ENCODE data around the gene NCR2.

Gene NCR2

DNA sequence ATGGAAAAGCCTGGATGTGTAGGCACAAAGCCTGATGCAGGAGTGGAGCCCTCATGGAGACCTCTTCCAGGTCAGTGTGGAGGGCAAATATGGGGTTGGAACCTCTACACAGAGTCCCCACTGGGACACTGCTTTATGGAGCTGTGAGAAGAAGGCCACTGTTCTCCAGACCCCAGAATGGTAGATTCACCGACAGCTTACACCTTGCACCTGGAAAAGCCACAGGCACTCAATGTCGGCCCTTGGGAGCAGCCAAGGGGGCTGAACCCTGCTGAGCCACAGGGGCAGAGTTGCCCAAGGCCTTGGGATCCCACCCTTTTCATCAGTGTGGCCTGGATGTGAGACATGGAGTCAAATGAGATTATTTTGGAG, 24.9 kb downstream of the NCR2 start:
- no peak for DNase-seq

DNA sequence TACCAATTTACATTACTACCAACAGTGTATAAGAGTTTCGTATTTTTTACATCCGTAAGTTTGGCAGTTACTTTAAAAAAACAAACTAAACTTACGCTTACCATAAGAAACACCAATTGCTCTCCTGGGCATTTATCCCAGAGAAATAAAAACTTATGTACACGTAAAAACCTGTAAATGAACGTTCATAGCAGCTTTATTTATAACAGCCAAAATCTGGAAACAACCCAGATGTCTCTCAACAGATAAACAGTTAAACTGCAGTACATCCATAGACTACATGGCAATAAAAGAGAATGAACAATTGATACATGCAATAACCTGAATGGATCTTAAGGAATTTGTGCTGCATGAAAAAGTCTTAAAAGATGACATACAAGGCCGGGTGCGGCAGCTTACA, 30.7 kb downstream of the NCR2 start:
- DNase-seq, result no peak

DNA sequence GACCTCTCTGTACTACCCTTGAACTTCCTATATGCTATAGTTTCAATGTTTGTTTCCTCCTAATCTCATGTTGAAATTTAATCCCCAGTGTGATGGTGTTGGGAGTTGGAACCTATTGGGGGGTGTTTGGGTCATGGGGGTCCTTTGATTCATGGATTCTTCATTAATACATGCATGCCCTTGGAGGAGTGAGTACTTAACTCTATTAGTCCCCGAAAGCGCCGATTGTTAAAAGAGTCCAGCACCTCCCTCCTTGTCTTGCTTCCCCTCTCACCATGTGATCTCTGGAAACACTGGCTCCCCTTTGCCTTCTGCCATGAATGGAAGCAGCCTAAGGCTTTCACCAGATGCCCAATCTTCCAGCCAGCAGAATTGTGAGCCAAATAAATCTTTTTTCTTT, 31.7 kb downstream of the NCR2 start:
- DNase-seq, result no peak

- DNase-seq, result no peak
Measured at GRCh38 chr6:41367700-41368099, 32.3 kb downstream of the NCR2 start.

DNA sequence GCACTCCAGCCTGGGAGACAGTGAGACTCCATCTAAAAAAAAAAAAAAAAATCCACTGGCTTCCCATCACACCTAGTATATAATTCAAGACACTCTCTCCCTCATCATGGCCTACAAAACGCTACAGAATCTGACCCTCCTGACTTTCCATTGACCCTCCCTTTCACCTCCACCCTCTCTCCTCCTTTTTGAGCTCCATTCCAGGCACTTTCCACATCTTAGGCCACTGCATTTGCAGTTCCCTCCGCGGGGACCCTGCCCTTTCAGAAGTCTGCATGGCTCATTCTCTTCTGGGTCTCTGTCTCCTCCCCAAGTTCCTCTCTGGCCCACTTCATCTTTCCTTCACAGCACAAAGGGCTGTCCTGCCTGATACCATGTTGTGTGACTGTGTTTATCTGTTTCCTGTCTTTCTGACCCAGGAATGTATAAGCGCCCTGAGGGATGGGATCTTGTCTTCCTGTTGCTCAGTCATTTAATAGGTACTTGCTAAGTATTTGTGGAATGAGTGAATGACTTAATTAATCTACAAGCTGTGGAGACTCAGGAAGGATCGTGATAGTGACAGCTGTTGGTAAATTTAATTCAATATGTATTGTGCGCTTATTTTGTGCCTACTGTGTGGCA, 35.2 kb downstream of the NCR2 start:
- DNase-seq, result no peak

- DNase-seq, result no peak
Measured at GRCh38 chr6:41371461-41371991, 36.1 kb downstream of the NCR2 start.

- DNase-seq, result no peak
Measured at GRCh38 chr6:41371992-41372831, 36.8 kb downstream of the NCR2 start.

DNA sequence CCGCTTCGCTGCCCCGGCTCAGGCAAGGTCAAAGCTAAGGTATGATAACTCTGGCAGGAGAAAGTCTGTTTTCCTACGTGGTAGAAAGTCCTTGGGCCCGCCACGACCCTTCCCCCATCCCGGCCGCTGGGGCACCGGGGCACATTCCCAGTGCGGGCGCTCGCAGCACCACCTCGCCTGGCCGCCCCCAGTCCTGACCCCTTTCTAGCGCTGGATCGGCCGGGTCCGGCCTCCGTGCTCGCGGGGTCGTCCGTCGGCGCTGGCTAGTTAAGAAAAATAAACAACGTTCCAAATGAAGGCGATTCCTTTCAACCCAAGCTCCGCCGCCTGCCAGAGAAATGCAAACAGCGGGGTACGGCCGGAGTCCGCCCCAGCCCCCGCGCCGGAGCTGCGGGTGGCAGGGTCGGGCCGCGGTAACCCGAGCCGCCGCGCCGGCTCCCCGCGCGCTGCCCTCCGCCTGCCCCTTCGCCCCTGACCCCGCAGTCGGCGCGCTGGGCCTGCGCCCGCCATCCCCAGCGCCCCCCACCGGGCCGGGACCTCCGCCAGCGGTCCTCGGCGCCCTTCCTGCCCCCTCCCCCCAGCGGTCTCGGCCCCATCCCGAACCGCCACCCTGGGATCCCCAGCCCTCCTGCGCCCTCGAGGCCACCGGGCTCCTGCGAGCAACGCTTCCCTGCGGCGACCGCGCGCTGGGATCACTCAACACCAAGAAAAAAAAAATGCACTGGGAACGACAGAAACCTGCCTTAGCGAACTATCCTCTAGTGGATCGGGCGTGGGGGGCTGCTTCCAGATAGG, 37.6 kb downstream of the NCR2 start:
- no peak for DNase-seq

DNA sequence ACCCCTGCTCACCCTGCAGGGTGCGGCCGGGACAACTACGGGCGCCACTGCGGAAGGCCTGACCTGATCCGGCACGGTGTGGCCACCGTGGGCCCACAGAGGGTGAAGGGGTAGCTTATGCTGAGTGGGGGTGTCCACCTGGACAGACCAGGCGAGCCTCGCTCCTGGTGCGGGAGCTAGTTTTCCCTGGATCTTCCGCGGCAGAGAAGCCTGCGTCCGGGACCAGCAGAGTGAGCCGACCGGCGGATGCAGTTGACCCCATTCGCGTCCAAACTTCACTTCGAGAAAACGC, 38.2 kb downstream of the NCR2 start:
- no peak for DNase-seq

DNA sequence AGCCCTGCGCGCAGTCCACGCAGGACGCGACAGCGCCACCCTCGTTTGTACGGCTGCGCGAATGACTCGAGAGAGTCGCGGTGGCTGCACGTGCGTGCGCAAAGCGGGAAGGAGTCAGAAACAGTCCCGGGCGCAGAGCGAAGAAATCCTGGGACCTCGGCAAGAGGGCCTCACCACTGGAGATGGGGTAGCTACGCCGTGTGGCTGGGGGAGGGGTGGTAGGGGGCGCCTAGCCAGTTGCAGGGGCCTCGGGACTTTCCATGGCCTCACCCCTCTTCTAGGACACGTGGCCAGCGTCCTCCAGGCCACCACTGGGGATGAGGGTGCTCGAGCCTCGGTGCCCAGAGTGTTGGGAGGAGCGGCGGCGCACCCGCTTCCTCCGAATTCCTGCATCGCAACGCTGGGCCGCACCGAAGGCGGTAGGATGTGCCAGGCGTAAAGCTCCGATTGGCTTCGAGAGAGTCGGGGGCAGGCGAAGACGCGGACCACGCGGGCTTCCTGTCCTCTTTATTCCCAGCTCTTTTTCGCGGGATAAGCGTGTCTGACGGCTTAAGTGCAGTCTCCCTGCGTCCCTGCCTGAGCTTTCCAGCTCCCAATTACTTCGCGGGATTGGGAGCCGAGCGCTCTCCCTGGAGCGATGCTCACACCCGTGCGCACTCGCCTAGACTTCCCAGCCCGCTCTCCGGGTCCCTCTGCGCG, 38.7 kb downstream of the NCR2 start:
- DNase-seq, result no peak

- no peak for DNase-seq
Measured at GRCh38 chr6:41374618-41375590, 39.5 kb downstream of the NCR2 start.

DNA sequence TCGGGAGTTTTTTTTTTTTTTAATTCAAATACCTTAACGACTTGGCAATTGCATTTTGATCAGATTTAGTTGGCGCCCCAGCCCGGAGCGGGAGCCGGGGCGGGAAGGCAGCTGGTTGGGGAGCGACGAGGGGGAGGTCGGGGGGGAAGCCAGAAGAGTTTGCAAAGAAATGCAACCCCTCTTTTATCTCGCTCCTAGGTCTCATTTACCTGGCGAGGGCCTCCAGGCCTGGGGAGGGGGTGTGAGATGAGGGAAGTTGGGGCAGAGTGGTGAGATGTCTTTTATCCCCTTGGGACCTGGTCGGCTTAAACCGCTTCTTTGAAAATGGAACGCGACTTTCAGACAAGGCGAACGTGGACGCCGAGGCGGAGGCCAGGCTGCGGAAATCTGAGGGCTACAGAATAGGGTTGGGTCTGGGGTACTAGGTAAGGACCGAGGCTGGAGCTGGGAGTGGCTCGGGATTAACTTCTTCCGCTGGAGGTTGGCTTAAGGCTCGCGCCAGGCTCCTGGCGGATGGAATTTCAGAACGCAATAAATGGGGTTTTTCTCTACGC, 40.3 kb downstream of the NCR2 start:
- no peak for DNase-seq

- no peak for DNase-seq
Measured at GRCh38 chr6:41376176-41376575, 40.8 kb downstream of the NCR2 start.

DNA sequence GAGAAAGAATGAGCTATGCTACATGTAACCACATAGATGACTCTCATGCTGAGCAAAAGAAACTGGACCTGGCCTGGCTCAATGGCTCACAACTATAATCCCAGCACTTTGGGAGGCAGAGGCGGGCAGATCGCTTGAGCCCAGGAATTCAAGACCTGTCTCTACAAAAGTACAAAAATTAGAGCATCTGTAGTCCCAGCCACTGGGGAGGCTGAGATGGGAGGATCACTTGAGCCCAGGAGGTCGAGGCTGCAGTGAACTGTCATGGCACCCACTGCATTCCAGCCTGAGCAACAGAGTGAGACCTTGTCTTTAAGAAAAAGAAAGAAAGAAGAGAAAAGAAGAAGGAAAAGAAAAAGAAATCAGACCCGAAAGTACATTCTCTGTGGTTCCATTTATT, 41.7 kb downstream of the NCR2 start:
- DNase-seq, result no peak

DNA sequence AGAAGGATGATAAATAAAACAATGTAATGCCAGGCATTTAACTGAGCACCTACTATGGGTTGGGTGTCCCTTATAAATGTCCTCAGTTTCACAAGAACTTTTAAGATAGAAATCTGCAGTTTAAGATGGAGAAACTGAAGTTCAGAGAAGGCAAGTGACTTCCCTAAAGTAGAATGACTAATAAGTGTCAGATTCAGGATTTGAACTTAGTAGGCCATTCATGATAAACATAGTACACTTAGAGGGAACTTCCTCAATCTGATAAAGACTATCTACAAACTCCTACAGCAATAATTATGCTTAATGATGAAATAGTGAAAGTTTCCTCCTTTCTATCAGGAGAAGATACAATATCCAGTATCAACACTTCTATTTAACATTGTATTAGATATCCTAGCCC, 43.9 kb downstream of the NCR2 start:
- no peak for DNase-seq

GRCh38 chr6:41386594-41386993, 51.2 kb downstream of the NCR2 start:
- DNase-seq, result no peak

- DNase-seq, result no peak
Measured at GRCh38 chr6:41392246-41392645, 56.8 kb downstream of the NCR2 start.

GRCh38 chr6:41396335-41396734, 60.9 kb downstream of the NCR2 start:
- no peak for DNase-seq

DNA sequence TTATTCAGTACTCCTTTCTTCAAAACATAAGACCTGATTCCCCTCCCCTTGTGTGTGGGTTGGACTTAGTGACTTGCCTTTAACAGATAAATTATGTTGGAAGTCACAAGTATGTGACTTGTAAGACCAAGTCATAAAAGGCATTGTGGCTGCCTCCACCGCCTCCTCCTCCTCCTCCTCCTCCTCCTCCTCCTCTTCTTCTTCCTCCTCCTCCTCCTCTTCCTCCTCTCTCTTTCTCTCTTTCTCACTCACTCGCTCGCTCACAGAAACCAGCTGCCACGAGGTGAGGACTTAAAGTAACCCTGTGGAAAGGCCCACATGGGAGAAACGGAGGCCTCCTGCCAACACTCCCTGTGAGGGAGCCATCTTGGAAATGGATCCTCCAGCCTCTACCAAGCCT, 64.0 kb downstream of the NCR2 start:
- no peak for DNase-seq

Data from 8988T (cell line).